ENCODE results near the gene OVOL1.
"Not testable (repeated sequence)": the region's sequence is repeated elsewhere in the genome, so short reads cannot be mapped to it uniquely, and the experiment has no call there.

Gene OVOL1

GRCh38 chr11:65786786-65787636 is at the start of gene OVOL1:
OVOL1 (plus strand) TSS chr11:65787063; CDS start chr11:65787374, 311 bp downstream.
- DNase-seq (ENCODE audit: low read depth) = no peak

- no peak for DNase-seq (ENCODE audit: low read depth)
These were observed 47.8 kb upstream of the OVOL1 start for GRCh38 chr11:65739022-65739421.

DNA sequence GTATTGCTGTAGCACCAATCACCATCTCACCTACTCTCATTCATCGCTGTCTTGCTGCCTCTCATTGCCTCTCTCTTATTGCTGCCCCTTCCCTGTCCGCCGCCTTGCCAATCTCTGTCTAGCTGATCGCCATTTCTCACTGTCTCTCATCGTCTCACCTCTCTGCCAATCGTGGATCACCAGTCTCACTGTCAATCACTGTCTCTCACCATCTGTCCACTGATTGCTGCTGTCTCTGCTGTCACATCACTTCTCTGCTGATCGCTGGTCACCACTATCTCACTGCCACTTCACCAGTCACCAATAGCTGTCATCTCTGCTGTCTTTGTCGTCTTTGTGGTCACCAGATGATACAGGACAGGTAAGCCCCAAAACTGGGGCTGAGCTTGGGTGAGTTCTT is 45.7 kb upstream of the OVOL1 start:
- no peak for DNase-seq (ENCODE audit: low read depth)

- DNase-seq (ENCODE audit: low read depth) = no peak
These were observed 44.5 kb upstream of the OVOL1 start for GRCh38 chr11:65742353-65742752.

DNA sequence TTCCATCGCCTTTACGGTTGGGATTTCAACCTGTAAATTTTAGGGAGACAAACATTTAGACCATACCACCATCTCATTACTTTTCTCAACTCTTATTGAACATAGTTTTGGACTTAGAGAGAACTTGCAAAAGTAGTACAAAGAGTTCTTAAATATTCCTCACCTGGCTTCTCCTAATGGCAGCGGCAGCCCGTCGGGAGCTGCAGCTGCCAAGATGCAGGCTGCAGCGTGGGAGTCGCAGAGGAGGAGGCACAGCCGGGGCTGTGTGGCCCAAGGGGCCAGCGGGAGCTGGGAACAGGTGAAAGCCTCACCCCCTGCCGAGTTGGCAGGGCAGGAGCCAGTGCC is 43.2 kb upstream of the OVOL1 start:
- no peak for DNase-seq (ENCODE audit: low read depth)

- no peak for DNase-seq (ENCODE audit: low read depth)
These were observed 42.7 kb upstream of the OVOL1 start for GRCh38 chr11:65744026-65744698.

- DNase-seq (ENCODE audit: low read depth) = no peak
These were observed 42.2 kb upstream of the OVOL1 start for GRCh38 chr11:65744699-65745042.

DNA sequence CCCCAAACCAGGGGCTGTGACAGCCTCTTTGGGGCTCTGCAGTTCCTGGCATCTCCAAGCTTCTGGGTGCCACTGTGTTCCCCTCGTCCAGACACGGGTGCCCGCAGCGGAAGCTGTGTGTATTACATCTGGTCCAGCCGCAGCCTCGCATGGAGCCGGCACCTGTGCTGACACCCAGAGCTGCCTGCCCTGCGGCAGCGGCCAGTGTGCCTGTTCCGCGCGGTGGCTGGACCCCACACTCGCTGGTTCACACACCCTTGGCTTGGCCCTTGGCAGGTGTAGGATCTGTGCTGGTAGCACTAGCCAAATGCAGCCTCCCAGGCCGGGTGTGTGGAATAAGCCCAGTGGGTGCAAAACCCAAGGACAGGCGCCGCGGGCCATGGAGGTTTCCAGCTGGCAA is 41.8 kb upstream of the OVOL1 start:
- DNase-seq (ENCODE audit: low read depth) = no peak

DNA sequence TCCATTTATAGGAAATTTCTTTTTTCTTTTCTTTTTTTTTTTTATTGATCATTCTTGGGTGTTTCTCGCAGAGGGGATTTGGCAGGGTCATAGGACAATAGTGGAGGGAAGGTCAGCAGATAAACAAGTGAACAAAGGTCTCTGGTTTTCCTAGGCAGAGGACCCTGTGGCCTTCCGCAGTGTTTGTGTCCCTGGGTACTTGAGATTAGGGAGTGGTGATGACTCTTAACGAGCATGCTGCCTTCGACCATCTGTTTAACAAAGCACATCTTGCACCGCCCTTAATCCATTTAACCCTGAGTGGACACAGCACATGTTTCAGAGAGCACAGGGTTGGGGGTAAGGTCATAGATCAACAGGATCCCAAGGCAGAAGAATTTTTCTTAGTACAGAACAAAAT is 24.7 kb upstream of the OVOL1 start:
- not testable (repeated sequence) for DNase-seq (ENCODE audit: low read depth)

GRCh38 chr11:65762816-65763215 is 24.0 kb upstream of the OVOL1 start:
- DNase-seq (ENCODE audit: low read depth) = not testable (repeated sequence)

DNA sequence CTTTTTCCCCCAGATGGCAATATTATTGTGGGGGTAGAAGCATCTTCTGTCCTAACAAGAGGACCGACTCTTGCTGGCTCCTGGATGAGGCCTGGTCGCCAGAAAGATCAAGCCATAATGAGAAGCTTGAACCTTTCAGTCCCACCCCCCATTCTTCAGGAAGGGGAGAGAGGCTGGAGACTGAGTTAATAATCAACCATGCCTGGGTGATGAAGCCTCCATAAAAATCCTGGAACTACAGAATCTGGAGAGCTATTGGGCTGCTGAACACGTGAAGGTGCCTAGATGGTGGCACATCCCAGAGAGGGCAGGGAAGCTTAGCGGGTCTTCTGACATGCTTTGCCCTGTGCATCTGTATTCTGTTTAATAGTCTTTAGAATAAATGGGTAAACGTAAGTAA is 22.4 kb upstream of the OVOL1 start:
- DNase-seq (ENCODE audit: low read depth) = no peak

DNA sequence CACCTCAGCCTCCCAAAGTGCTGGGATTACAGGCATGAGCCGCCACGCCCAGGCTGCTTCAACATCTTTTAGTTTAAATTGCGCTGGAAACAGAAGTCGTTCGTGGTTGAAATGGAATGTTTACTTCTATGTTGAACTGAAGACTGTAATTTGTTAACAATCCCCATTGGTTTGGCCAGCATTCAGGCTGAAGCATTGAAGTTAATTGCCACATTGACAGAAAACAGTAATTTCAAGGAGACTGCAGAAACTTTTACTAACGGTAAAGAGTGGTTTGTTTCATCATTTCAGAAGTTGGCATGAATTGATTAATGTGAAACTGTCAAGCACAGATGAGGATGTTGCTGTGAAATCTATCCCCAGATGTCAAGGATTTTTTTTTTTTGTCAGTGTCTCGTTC is 20.3 kb upstream of the OVOL1 start:
- DNase-seq (ENCODE audit: low read depth) = no peak

DNA sequence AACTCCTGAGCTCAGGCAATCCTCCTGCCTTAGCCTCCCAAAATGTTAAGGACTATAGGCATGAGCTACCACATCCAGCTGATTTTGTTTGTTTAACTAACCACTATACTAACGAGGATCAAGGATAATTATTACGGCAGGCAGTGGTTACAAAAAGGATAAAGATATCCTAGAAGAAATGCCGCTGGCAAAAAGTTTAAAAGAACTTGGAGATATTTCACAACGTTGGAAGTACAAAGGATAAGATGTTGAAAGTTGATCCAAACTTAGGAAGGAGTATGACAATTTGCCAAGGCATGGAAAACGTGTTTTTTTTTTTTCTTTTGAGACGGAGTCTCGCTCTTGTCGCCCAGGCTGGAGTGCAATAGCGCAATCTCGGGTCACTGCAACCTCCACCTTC is 19.5 kb upstream of the OVOL1 start:
- no peak for DNase-seq (ENCODE audit: low read depth)

DNA sequence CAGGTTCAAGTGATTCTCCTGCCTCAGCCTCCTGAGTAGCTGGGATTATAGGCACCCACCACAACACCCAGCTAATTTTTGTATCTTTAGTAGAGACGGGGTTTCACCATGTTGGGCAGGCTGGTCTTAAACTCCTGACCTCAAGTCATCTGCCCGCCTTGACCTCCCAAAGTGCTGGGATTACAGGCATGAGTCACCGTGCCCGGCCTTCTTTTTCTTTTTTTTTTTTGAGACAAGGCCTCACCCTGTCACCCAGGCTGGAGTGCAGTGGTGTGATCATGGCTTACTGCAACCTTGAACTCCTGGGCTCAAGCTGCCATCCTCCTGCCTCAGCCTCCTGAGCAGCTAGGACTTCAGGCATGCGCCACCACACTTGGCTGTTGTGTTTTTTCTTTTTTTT is 19.1 kb upstream of the OVOL1 start:
- not testable (repeated sequence) for DNase-seq (ENCODE audit: low read depth)

GRCh38 chr11:65770951-65771567 is 15.8 kb upstream of the OVOL1 start:
- DNase-seq (ENCODE audit: low read depth) = no peak

DNA sequence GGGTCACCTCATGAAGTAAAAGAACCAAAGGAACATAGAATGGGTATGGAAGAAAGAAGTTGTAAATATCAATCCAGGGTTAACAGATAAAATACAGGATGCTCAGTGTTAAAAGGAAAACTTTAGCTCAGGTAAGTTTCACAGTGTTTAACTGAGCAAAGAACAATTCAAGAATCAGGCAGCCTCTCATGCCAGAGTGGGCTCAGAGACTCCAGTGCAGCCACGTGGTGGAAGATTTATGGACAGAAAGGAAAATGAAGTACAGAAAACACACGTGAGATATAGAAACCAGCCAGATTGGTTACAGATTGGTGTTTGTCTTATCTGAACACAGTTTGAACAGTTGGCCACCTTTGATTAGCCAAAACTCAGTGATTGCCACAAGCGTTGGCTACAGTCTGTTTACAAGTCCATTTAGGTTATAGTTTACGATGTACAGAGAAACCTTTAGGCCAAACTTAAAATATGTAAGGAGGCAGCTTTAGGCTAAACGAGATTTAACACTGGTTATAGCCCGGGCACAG is 15.2 kb upstream of the OVOL1 start:
- DNase-seq (ENCODE audit: low read depth) = no peak

GRCh38 chr11:65773784-65774411 is 13.0 kb upstream of the OVOL1 start:
- DNase-seq (ENCODE audit: low read depth) = no peak

DNA sequence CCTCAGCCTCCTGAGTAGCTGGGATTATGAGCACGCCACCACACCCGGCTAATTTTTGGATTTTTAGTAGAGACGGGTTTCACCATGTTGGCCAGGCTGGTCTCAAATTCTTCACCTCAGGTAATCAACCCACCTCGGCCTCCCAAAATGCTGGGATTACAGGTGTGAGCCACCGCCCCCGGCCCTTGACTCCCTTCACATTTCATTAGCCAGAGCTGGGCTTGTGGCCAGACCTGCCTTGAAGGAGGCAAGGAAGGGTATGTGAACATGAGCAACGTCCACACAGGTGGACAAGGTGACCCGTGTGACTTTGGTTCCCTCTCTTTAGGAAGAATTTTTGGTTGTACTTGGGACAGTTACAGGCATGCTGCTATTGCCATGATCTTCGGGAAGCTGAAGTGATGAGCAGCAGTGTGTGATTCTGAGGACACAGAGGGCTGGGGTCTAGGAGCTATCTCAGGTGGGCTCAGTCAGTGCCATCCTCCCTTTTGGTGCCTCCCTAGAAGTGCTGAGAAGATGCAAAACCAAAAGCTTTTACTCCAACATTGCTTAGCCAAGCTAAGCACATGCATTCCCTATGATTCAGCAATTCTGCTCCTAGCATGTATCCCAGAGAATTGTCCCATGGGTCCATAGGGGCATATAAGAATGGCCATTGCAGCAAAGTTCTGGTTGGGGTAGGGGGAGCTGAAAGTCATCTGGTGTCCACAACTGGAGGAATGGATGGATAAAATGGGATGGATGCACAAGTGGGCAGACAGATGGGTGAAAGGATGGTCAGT is 12.1 kb upstream of the OVOL1 start:
- no peak for DNase-seq (ENCODE audit: low read depth)

- DNase-seq (ENCODE audit: low read depth) = no peak
These were observed 10.7 kb upstream of the OVOL1 start for GRCh38 chr11:65776196-65776595.

DNA sequence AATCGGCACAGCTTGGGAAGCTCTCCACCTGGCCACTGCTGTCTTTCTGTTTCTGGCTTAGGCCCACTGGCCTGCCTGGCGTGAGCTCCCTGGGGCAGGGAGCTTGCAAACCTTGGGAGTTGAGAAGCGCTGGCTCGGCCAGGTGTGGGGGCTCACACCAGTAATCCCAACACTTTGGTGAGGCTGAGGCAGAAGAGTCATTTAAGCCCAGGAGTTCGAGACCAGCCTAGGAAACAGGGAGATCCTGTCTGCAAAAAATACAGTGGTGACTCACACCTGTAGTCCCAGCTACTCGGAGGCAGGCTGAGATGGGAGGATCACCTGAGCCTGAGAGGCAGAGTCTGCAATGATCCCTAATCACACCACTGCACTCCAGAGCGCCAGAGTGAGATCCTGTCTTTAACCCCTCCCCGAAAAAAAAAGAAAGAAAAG is 10.1 kb upstream of the OVOL1 start:
- no peak for DNase-seq (ENCODE audit: low read depth)

DNA sequence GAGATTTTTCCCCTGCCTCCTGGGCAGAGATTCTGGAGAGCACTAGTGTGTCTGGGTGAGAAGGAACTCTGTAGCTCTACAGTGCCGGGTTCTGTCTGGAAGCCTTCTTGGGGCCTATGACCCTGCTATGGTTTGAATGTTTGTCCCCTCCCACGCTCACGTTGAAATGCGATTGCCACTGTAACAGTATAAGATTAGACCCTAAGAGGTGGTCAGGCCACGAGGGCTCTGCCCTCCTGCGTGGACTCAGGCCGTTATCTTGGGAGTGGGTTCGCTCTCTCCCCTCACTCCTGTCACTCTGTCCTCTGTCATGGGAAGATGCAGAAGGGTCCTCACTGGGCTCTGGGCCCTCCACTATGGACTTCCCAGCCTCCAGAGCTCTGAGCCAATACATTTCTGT is 9.6 kb upstream of the OVOL1 start:
- no peak for DNase-seq (ENCODE audit: low read depth)

Measured in stimulated activated CD8-positive, alpha-beta memory T cell treated with anti-CD3 and anti-CD28 coated beads, Interleukin-7, amount 100 ng/mL, for 24 hours (primary cell).